ENCODE measurements around the gene SAE1. TPM values are rescaled to one million over a fixed set of nuclear protein-coding genes. Genes with fewer than 3 reads are reported as not detected.

The SAE1 gene
- total and polyA plus RNA-seq, 10 of the 15 experiments (the other 5 are each of a cell fraction or from before 2014, with no cell fraction given), result 62.0 to 246 (median 148) TPM

DNA sequence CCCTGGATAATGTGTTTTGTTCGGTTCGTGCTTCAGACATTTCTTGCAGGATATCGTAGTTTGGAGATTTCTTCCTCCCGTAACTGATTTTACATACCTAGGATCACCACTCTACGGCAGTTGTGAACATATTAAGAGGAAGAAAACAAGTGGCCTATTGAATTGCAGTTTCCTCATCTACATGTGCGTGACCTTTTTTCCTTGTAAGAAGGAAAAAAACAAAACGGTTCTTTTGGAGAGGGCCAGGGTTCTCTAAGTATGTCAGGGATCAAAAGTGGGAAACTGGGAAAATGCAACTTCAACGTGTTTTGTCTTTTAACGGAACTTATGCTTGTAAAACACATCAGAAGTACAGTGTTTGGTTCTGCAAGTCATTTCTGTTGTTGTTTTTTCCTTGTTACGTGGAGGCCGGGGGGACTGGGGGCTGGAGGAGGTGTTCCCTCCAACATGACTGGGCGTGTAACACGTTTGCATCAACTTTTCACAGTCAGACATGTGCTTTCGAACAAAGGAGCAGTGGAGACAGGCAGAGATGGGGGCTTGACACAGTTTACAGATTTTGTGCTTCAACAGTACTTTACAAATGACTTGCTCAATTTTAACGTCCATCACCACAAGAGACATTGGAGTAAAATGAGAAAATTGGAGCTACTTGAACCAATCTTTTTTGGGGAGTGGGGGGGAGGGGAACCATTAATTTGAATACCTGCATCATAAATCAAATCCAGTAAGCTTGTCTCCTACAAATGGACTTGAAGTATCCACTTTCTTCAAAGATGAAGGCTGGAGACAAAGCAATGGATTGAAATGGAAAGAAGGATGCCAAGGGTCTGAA, 20.9 kb upstream of the SAE1 start (continued):
- no peak for TF ChIP-seq NR2C2 (IDR thresholded peaks at IDR 0.05; ENCODE audit: borderline replicate concordance, control insufficient read depth, insufficient read length, low read depth)
- no peak for TF ChIP-seq CHD1 (IDR thresholded peaks at IDR 0.05; ENCODE audit: low read depth, low read length)
- no peak for TF ChIP-seq RAD51 (IDR thresholded peaks at IDR 0.05)
- no peak for TF ChIP-seq RELA (IDR thresholded peaks at IDR 0.05; ENCODE audit: borderline replicate concordance, partially characterized antibody)
- no peak for TF ChIP-seq TCF12 (IDR thresholded peaks at IDR 0.05; ENCODE audit: low read depth, low read length)
- no peak; the same call in 1 of the 2 replicates for TF ChIP-seq ATF7 (IDR thresholded peaks at IDR 0.05; ENCODE audit: low read depth)
- TF ChIP-seq SUPT20H (IDR thresholded peaks at IDR 0.05; ENCODE audit: borderline replicate concordance, control insufficient read depth, low read depth, low read length), result no peak
- TF ChIP-seq IKZF1 (conservative IDR thresholded peaks at IDR 0.05), result peak; percentile 51
- no peak for TF ChIP-seq NFYB (IDR thresholded peaks at IDR 0.05; ENCODE audit: insufficient read depth, low read depth, low read length)
- TF ChIP-seq RUNX3 (IDR thresholded peaks at IDR 0.05; ENCODE audit: low read length), result peak; percentile 14; the same call in 1 of the 2 replicates
- TF ChIP-seq, protein P1, sequence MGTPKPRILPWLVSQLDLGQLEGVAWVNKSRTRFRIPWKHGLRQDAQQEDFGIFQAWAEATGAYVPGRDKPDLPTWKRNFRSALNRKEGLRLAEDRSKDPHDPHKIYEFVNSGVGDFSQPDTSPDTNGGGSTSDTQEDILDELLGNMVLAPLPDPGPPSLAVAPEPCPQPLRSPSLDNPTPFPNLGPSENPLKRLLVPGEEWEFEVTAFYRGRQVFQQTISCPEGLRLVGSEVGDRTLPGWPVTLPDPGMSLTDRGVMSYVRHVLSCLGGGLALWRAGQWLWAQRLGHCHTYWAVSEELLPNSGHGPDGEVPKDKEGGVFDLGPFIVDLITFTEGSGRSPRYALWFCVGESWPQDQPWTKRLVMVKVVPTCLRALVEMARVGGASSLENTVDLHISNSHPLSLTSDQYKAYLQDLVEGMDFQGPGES (IDR thresholded peaks at IDR 0.05), result no peak
- no peak for TF ChIP-seq YBX1 (IDR thresholded peaks at IDR 0.05)
- TF ChIP-seq REST (IDR thresholded peaks at IDR 0.05; ENCODE audit: low read depth, low read length), result no peak
- TF ChIP-seq PRDM15 (CRISPR knock-in tag; IDR thresholded peaks at IDR 0.05), result no peak
- TF ChIP-seq TCF7 (IDR thresholded peaks at IDR 0.05; ENCODE audit: borderline replicate concordance), result no peak
- TF ChIP-seq BCL3 (IDR thresholded peaks at IDR 0.05; ENCODE audit: borderline replicate concordance, insufficient read depth, low read depth, low read length, poor library complexity, severe bottlenecking), result no peak
- TF ChIP-seq NR2C1 (IDR thresholded peaks at IDR 0.05), result no peak
- no peak for TF ChIP-seq CBX5 (IDR thresholded peaks at IDR 0.05; ENCODE audit: low read depth)
- TF ChIP-seq SRF (IDR thresholded peaks at IDR 0.05; ENCODE audit: low read depth in 2 of 2, low read length in 2 of 2), result no peak
- no peak for TF ChIP-seq PAX5 (IDR thresholded peaks at IDR 0.05; ENCODE audit: borderline replicate concordance, low read depth, low read length)
- TF ChIP-seq SMC3 (IDR thresholded peaks at IDR 0.05; ENCODE audit: borderline replicate concordance, low read length), result no peak

Data from GM12878 (cell line).